RCC 7860 (cell line): ENCODE measurements around the gene TADA2A.
A peak's percentile ranks its signal among the peaks of the same experiment; 100 is the strongest.

Experiments used
- DNase-seq: peaks from one replicate; pipeline ENCODE4 v3.0.0-alpha.2; 2015; ENCODE audit warnings: low spot score
- FAIRE-seq: peaks from 2 replicates; lab custom pipeline; 2012; peaks lifted over from hg19 to GRCh38; lab: Jason Lieb, UNC

The TADA2A gene, protein sequence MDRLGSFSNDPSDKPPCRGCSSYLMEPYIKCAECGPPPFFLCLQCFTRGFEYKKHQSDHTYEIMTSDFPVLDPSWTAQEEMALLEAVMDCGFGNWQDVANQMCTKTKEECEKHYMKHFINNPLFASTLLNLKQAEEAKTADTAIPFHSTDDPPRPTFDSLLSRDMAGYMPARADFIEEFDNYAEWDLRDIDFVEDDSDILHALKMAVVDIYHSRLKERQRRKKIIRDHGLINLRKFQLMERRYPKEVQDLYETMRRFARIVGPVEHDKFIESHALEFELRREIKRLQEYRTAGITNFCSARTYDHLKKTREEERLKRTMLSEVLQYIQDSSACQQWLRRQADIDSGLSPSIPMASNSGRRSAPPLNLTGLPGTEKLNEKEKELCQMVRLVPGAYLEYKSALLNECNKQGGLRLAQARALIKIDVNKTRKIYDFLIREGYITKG

DNA sequence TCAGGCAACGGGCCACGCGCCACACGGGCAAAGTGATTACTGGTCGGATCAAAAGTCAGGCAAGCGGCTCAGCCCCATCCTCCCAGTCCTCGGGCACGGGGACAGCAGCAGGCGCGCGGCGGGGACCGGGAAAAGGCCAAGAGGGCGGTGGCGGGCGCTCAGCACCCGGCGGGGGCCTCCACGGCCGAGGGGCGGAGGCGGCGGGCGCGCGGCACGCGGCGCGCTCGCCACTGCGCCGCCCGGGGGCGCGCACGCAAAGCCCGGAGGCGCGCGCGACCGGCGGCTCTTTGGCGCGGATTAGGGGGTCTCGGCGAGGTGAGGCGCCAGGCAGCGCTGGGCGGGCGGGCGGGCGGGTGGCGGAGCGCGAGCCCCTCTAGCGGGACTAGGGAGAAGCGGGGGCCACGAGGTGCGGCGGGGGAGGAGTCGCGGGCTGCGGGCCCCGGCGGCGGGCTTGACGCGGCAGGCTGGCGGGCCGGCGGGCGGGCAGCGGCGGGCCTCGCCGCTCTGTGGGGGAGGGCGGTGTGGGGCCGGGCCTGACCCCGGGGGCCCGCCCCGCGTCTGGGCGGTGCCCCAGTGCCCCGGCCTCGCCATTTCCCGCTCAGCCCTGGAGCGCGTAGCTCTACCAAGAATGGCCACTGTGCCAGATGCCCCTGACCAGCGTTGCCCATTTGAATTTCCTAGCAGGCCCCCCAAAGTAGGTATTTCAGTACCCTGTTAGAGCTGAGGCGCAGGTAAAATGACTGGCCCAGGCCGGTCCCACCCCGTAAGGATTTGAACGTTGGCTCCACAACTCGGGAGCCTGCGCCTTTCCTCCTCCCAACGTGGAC lies at the start of gene TADA2A, which contains the start of gene ACACA:
Gene TADA2A, plus strand, starts transcription at position 252 of the 827 bp plus-strand sequence. CDS start 4,480 bp downstream, outside the sequence.
Gene ACACA, minus strand, starts transcription at position 202 of the 827 bp plus-strand sequence. CDS start 537 bp downstream, outside the sequence.
- no peak for FAIRE-seq
- DNase-seq = peak; percentile 64

DNA sequence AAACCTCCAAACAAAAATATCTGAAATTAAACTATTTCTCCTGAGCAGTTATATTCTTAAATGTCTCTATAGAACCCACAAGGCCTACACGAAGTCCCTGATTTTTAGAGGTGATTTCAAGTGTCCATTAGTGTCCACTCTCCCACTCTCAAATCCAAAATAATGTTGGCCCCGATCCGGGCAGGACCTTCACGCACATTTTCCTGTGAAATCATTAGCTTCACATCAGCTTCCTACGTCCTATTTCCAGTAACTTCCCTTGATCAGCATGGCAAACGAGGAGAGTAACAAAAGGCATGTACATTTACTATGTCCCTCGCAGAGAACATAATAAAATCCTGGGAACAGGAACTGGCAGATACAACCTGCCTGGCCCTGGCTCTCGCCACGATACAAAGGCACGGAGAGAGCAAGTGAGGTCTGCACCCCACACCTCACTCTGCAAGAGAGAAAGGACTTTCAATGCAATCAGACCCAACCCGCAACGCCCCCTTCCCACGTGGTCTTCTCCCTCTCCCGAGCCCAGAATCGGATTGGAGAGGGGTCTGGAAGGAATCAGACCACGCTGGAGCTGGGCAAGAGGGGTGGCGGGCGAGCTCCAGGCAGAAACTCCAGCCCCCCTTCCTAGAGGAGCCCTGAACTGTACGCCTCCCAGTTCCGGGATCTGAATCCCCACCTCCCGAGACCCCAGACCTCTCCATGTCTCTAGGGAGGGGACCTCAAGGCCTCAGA lies 48.4 kb upstream of the TADA2A start:
- FAIRE-seq (no peak), DNase-seq (peak; percentile 16)

DNA sequence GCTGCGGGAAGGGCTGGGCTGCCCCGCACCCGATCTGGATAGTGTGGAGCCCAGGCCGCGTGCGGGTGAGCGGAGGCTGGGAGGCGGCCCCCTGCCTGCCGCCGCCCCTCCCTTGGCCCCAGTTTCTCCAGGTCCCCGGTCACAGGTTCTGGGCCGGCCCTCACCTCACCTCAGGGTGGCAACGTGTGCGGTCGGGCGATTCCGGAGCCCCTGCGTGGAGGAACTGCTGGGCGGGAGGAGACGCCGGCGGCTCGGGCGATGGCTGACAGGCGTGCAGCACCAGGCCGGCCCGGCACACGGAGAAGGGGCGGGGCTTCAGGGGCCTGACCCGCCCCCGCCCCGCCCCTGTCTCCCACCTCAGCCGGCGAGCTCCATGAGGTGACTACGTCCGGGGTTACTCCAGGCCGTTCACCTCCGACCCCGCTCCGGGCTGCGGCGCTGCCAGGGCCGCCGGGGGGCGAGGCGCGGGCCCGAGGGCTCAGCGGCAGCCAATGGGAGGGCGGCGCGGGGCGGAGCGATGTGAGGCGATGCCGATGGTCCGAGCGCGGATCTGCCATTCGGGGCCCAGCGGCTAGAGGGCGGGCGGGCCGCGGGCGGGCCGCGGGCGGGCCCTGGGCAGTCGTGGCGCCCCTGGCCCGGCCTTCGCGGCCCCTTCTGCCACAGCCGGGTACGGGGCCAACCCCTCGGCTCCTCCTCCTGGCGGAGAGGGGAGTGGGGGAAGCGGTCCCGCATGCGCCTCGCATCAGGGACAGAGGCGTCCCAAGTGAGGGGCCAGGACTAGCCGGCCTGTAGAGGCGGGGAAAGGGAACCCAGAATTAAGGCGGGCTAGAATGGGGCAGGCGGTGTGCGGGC lies 47.6 kb upstream of the TADA2A start:
- DNase-seq (peak; percentile 93), FAIRE-seq (no peak)

DNA sequence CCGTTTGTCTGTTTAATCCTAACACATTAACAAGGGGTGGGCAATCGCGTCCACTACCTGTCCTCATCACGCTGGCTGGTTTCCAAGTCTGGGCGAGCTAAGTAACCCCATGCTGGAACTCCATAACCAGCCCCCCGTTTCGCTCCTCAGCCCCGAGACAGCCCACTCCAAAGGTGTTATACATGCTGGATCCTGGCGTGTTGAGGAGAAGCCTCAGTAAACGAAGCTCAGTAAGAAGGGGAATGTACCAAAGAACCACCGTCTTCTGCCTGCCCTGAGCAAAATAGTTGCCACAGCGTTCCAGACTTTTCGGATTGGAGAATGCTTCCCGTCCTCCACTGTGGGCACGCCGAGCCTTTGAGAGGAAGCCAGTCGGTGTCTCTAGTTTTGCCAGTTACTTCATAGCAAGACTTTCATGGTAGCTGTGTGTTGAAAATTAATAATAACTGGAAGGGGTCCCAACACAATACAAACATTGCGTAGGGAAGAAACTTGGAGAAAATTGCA lies 47.0 kb upstream of the TADA2A start:
- DNase-seq = no peak
- no peak for FAIRE-seq

DNA sequence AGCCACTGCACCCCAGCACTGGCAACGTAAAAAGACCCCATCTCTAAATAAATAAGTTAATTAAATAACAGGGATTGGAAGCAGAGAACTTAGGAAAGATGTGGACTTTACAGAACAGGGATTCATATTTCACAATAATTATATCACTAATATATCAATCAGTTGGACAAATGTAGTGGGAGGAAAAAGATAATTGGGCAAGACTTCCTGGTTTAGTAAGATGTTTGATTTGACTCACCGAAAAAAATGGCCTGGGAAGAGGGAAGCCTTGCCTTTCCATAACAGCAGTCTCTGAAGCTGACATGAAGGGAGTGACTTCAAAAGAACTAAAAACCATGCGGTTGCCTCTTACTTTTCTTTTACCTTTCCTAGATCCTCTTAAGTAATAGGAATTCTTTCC lies 46.1 kb upstream of the TADA2A start:
- FAIRE-seq (no peak), DNase-seq (no peak)

DNA sequence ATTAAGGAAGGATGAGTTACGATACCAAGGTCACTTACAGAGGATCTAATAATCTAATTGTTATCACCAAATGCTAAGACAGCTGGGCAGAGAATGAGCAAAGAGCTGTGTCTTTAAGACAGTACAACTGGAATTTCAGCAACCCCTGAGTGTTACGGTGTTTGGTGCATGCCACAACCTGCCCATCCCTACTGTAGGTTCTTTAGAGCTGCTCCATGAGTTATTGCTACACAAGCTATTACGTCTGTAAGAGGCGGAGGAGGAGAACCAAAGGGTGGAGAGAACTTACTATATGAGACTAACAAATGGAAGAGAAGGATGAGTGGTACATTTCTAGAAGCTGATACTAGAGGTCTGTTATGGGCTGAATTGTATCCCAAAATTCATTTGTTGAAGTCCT lies 45.1 kb upstream of the TADA2A start:
- no peak for DNase-seq
- no peak for FAIRE-seq

DNA sequence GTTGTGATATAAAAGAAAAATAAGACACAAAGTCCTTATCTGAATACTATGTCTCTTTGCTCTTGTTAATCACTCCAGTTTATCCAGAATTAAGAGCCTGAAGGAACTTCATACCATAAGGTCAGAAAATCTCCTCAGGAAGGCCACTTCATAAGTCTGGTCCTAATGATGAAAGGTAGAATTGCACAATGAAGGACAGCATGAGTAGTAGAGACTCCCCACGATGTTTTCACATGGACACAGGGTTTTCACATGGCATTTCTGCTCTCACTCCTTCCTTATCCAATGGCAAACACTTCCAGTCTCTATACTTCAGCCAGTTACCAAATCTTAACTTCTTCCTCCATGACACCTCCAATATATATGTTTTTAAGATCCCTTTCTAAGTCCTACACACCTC lies 41.1 kb upstream of the TADA2A start:
- no peak for DNase-seq
- no peak for FAIRE-seq

DNA sequence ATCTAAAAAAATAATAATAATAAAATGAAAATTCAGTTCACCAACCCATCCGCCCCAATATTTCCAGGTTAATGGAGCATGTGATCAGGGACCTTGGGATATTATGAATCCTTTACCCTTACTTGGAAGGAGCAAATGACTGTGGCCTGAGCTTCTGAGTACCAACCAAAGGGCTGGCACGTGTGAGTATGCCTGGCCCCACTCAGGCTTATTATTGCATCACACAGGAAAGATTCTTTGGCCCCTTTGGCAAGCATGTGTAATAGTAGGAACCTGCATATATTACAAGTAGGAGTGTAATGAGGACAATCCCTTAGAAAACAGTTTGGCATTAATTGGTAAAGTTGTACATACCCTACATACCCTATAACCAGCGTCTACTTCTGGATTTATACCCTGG lies 38.1 kb upstream of the TADA2A start:
- FAIRE-seq = no peak
- no peak for DNase-seq

DNA sequence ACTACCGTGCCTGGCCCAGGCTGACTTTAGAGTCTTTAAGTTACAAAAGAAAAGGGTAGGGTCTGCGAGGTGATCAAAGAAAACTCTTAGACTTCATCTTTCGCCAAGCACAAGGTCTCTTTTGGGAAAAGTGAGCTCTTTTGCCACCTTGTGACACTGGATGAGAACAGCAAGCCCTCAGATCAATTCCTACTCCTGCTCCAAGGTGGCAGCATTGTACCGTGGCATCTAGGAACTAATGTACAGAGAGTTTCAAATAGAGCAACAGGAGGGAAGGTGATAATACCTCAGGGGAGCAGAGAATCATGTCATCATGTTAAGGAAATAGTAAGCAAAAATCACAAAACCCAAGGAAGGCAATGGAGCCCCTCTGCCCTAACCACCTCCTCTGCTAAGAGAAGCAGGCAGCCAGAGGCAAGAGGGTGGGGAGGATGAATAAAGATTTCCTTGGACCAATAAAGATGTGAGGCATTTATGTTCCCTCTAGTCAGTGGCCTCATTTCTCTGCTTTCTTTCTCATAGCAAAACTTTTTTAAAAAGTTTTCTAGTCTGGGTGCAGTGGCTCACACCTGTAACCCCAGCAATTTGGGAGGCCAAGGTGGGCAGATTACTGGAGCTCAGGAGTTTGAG lies 33.0 kb upstream of the TADA2A start:
- peak; percentile 74 for DNase-seq
- no peak for FAIRE-seq

DNA sequence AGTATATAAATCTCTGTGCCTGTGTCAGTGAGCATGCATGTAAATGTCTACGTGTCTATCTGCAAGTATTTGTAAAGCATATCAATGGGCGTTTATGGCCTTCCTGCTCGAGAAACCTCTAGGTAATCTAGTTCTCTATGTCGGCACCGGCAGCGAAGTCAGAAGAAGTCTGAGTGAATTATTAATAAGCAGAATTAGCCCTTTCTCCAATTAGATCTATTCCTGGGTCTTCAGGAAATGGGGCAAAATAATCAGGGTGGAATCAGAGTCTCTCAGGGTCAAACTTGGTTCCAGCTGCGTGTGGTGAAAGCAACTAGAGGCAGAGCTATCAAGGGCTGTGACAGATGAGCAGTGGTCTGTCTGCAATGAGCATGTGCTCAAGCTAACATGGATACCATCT lies 31.0 kb upstream of the TADA2A start, which contains the start of gene C17orf78:
Gene C17orf78, plus strand, starts transcription at position 280 of the 400 bp plus-strand sequence. Its CDS starts 108 bp downstream, at position 388.
- DNase-seq = no peak
- FAIRE-seq = no peak

DNA sequence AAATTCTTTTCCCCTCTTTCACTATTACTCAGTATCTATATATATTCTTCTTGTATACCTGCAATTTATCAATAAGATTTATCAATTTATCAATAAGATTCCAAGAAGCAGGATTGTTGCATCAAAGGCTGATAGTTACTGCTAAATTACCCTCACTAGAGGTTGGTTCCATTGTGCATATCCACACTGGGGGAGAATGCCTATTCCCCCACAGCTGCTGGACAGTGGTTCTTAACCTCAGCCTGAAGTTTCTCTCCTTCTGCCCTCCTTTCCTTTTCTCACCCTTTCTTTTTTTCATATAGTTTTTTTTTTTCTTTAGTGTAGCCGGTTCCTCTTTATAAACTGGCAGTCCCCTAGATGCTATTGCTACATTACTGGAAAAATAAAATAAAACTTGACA lies 24.6 kb upstream of the TADA2A start:
- FAIRE-seq = no peak
- DNase-seq = no peak

DNA sequence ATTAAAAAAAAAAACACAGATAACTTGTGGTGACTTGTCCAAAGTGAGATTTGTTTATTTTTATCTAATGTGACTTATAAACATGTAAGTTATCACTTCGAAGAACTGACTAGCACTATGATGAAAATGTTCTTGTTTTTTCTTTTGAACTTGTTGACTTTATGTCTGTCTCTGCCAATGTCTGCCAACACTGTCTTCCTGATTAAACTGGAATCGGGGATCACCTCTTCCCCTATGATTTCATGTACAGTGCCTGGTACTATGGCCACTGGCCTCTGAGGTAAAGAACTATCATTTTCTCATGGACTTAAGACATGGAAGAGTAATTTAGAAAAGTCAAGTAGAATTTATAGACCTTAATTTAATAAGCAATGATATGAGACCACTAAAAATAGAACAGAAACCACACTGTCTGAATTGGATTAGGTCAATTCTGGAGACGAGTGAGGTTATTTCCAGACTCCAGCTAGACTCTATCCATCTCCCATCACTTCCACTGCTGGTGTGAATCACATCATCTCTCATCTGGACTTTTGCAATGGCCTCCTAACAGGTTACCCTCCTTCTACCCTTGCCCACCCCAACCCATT lies 22.0 kb upstream of the TADA2A start:
- DNase-seq (no peak), FAIRE-seq (no peak)

DNA sequence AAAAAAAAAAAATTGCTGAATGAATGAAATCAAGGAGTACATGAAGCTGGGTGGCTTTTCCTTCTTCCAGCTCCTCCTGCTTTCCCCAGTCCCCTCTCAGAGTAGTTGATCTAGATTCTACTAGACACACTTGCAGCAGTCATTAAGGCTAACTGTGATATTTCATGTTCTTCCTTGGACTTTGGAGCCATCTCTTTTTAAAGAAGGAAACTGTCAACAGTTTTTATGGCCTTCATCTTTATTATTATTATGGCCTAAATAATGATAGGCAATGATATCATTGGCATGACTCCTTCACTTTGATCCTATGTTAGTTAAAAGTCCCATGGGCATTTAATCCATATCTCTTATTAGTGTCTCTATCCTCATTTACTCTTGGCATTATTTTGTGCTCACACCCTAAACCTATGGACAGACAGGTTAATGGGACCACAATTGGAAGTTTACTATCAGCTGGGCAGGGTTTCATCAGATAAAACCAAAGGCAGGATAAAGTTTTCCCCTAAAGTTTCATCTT lies 21.2 kb upstream of the TADA2A start:
- FAIRE-seq (no peak), DNase-seq (no peak)

DNA sequence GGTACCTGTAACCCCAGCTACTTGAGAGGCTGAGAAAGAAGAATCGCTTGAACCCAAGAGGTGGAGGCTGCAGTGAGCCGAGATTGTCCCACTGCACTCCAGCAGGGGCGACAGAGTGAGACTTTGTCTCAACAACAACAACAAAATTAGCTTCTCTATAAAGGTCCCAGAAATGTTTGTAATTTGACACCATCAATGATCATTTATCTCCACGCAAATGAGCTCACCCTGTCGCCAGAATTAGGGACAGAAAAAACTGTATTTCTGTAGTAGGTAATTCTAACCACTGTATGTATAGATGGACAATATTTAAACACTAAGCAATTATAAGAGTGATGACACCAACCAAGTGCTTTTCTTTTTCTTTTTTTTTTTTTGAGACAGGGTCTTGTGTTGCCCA lies 20.2 kb upstream of the TADA2A start:
- FAIRE-seq = no peak

DNA sequence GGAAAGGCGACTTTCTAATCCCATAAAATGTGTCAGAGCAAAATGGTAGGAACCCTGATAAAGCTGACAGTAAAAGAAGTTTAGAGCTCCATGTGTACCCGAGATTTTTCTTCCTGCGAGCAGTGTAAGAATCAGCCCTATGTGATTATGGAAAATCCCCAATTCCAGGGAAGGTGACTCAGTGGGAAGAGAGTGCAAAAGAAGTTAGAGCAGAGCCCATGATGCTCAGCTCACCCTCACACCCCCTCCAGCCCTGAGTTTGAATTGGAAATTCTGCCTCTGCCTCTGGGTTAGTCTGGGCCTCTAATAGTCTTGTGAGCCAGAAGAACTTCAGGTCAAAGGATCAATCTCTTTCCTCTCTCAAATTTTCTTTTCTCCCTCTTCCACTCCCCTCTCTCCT lies 18.4 kb upstream of the TADA2A start:
- FAIRE-seq (no peak), DNase-seq (peak; percentile 27)

More for the DNA sequence above, 20.2 kb upstream of the TADA2A start:
- DNase-seq = no peak

DNA sequence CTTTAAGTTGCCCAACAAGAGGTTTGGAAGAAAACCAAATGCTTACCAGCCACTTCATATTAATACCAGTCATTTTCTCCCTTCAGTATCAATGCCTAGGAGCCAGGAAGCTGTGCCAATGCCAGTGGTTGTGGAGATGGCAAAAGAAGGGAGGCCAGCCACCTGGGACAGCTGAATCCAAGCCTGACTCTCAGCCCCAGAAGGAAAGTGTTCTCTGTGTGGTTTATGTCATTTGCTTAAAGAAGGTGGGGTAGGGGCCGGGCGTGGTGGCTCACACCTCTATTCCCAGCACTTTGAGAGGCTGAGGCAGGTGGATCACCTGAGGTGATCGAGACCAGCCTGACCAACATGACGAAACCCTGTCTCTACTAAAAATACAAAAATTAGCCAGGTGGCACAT lies 17.5 kb upstream of the TADA2A start:
- DNase-seq (no peak), FAIRE-seq (no peak)

DNA sequence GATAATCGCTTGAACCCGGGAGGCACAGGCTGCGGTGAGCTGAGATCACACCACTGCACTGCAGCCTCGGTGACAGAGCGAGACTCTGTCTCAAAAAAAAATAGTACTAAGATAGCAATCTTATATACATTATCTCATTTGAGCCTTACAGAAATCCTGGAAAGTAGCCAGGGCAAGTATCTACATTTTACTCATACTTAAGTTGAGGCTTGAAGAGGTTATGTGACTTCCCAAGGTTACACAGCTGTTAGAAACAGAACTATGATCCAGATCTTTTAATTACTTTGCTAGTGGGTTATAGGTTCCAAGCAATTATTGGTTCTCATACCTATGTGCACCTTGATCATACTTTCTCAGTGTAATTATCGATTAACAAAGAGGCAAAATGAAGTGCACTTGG lies 15.5 kb upstream of the TADA2A start:
- FAIRE-seq = no peak
- no peak for DNase-seq

DNA sequence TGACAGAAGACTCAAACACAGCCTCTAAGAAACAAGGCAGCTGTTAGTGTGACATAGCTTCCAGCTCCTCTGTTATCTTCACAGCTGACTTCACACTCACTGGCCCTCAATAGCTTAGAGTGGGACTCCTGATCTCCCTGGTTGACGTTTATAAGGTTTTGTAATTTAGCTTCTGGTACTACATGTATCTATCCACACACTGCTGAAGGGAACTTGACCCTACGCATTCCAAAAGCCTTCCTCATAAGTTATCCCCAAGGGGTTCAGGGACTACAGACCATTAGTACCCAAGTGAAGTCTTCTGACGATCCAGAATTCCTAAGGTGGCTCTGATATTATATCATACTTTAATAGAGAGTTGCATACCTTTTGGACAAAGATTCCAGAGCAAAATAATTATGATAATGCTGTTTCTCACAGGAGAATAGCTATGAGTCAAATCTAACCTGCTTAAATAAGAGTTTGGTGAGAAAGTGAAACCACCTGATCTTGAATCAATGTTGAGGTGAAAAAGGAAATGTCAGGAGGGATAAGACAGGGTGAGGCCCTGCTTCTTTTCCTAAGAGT lies 14.6 kb upstream of the TADA2A start:
- DNase-seq (peak; percentile 78), FAIRE-seq (no peak)
